A673 (cell line): ENCODE measurements around the gene PLET1.

Experiments used
- CTCF ChIP-seq: fragments of 300-800, 200-600 bp; sonication (generic); conservative IDR thresholded peaks from 2 replicates; pipeline ENCODE4 v1.5.1; 2017; ENCODE audit warnings: low read depth, mild to moderate bottlenecking, antibody characterized with exemption, low read length, moderate library complexity, mixed read lengths
- EZH2 ChIP-seq: fragments of 200-600 bp; sonication (generic); IDR thresholded peaks from 2 replicates; pipeline ENCODE4 v1.6.1; 2017; ENCODE audit warnings: borderline replicate concordance, low read depth, mild to moderate bottlenecking, mixed read lengths, antibody characterized with exemption, low read length; ENCODE audit not compliant: poor library complexity, severe bottlenecking

GRCh38 chr11:112212710-112213109 lies 48.0 kb downstream of the PLET1 start:
- no peak for TF ChIP-seq EZH2
- TF ChIP-seq CTCF = no peak
